ENCODE data around the gene SRF.

SRF gene

DNA sequence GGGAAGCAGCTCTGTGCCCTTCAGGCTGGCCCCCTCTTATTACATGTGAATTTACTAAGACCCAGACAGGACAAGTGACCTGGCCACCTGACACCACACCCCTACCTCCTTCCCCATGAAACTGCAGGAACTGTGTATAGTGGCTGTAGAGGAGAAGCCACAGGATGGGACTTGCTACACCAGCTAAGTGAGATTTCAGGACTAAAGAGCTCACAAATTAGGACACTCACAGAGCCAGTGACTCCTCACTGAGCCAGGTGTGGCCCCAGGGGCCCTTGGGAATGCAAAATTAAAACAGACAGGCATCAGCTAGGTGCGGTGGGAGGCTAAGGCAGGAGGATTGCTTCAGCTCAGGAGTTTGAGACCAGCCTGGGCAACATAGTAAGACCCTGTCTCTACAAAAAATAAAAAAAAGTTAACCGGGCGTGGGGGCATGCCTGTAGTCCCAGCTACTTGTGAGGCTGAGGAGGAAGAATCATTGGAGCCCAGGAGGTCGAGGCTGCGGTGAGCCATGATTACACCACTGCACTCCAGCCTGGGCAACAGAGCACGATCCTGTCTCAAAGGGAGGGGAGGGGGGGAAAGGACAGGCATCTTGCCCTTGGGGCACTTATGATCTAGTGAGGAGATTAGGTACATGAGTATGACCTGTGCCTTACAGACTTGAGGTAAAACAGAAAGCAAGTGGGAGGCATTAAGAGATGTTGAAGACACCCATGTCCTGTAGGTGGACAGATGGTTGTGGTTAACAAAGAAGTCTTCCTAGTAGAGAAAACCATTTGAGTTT lies 23.2 kb upstream of the SRF start:
- no peak for DNase-seq

DNA sequence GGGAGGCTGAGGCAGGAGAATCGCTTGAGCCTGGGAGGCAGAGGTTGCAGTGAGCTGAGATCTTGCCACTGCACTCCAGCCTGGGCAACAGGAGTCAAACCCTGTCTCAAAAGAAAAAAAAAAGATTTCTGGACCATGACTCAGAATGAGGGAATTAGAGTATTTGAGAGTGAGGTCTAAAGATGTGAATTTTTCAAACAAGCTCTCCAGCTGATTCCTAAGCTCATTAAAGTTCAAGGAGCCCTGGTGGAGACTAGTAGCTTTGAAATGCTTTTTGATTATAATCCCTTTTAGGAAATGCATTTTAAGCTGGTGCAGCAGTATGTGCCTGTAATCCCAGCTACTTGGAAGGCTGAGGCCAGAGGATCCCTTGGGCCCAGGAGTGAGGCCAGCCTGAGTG lies 21.8 kb upstream of the SRF start:
- peak; percentile 26 for DNase-seq

DNA sequence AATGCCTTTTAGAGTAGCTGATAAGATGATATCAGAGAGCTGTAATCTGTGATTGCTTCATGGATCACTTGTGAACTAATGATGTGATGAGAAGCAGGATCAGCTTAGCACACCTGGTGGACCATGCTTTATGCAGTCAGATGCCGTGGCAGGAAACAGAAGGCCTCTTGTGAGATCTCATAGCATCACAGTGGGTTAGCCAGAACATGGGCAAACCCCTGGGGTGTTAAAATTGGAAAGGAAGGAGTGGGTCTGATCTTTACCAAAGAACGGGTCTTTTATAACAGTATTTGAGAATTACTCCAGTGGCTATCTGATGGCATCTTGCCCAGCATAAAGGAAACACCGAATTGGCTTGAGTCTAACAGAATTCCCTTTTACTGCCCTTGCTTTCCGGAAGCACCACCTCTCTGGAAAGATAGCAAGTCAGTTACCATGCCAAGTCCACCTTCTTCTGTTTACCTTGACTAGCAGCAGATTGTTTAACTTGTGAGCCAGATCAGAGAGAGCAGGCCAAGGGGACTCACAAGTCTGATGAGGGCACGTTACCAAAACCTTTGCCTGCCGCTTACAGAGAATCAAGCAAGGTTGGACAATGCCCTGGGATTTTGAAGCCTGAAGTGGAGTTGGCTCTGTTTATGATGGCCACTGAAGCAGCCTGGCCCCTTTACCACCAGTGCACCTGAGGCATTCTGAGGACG lies 20.9 kb upstream of the SRF start:
- no peak for DNase-seq

DNA sequence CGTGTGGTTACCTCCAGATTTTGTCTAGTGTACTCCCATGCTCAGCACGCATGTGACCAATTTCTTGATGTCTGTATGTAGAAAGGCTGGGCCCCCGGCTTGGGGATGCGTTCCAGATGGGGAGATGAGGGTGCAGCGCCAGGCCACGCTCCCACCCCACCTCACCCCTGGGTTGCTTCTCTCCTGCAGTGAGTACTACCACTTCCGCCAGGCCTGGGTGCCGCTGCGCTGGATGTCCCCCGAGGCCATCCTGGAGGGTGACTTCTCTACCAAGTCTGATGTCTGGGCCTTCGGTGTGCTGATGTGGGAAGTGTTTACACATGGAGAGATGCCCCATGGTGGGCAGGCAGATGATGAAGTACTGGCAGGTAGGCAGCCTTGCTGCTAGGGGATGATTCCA lies 11.5 kb upstream of the SRF start:
- DNase-seq = no peak

DNA sequence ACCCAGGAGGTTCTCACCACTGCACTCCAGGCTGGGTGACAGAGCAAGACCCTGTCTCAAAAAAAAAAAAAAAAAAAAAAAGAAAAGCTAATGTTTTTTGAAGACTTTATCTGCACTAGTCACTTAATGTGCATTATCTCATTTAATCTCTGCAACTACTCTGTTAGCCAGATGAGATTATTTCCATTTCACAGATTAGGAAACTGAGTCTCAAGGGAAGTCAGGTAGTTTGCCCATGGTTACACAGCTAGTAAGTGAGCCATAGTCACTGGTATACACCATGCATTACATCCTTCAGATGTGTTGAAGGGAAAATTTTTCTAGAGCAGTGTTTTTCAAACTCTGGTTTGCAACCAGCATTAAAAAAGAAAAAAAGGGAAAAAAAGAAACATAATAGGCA lies 7.2 kb upstream of the SRF start:
- no peak for DNase-seq

DNA sequence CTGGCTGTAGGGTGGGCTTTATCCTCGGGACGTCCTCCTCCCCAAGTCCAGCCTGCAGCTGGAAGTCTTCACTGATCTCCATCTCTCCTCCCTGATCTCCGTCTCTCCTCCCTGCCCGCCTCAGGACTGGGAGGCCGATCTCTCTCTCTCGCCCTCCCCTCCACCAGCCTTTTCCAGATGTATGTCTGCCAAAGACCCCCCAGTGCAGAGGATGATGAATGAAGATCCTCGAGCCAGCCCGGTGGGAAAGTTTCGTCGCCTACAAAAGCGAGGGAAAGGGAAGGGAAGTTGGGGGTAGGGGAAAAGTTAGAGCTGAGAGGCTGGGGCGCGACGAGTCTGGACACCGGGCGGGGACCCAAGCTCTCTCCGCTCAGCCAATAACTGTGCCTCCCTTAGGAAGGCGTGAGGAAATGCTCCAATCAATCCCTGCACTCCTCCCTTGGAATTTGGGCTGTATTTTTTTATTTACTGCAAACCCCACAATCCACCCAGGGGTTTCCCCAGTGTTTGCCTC lies 595 bp upstream of the SRF start:
- DNase-seq = peak; percentile 87

DNA sequence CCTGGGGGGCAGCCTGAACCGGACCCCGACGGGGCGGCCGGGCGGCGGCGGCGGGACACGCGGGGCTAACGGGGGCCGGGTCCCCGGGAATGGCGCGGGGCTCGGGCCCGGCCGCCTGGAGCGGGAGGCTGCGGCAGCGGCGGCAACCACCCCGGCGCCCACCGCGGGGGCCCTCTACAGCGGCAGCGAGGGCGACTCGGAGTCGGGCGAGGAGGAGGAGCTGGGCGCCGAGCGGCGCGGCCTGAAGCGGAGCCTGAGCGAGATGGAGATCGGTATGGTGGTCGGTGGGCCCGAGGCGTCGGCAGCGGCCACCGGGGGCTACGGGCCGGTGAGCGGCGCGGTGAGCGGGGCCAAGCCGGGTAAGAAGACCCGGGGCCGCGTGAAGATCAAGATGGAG lies 636 bp downstream of the SRF start:
- no peak for DNase-seq

DNA sequence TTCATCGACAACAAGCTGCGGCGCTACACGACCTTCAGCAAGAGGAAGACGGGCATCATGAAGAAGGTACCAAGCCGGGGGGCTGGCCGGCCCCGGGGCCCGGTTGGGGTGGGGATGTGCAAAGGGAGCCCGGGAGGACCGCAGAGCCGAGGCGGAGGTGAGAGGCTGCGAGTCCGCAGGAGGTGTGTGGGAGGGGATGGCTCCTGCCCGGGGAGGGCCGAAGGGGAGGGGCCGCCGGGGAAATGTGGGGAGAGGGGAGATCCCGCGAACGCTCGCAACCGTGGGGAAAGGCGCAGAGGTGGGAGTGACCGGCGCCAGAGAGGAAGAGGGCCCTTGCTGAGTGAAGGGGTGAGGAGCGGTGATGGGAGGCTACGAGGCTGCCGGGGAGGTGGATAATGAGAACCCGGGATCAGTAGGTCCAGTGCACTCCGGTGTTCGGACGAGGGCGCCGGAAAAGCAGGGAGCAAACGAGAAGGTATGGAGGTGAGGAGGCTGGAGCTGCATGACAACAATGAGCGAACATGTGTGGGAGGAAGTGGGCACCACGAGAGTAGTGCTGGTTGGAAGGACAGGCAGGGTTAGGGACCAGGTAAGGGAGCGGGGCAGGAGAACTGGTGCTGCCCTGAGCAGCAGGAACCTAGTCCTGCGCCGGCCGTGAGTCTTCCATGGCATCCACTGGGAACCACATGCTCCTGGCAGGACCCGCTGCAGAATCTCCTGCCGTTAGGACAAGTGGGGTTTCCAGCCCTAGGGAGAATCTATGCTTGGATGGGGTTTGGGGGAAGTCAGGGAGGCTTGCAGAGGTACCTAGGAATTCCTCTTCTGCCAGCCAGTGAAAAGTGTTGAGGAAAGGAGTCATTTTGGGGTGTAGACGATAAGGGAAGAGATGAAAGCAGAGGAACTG lies 1.3 kb downstream of the SRF start:
- peak; percentile 34 for DNase-seq

DNA sequence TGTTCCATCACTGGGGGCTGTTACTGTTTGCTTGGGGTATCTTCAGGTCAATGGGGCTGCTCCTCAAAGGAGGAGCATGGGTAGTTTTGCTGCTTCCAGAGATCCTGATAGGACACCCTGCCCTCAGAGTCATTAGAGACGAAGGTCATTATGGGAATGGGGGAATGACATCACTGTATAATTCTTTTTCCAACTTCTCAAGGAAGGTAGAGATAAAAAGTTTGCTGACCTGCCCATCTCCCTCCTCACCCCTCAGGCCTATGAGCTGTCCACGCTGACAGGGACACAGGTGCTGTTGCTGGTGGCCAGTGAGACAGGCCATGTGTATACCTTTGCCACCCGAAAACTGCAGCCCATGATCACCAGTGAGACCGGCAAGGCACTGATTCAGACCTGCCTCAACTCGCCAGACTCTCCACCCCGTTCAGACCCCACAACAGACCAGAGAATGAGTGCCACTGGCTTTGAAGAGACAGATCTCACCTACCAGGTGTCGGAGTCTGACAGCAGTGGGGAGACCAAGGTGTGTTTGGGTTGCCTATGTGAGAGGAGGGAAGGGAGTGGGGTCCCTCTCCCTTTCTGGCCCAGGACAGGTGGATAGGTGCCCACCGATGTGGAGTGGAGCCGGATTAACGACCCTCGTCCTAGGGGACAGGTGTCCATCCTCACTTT lies 2.7 kb downstream of the SRF start:
- no peak for DNase-seq

DNA sequence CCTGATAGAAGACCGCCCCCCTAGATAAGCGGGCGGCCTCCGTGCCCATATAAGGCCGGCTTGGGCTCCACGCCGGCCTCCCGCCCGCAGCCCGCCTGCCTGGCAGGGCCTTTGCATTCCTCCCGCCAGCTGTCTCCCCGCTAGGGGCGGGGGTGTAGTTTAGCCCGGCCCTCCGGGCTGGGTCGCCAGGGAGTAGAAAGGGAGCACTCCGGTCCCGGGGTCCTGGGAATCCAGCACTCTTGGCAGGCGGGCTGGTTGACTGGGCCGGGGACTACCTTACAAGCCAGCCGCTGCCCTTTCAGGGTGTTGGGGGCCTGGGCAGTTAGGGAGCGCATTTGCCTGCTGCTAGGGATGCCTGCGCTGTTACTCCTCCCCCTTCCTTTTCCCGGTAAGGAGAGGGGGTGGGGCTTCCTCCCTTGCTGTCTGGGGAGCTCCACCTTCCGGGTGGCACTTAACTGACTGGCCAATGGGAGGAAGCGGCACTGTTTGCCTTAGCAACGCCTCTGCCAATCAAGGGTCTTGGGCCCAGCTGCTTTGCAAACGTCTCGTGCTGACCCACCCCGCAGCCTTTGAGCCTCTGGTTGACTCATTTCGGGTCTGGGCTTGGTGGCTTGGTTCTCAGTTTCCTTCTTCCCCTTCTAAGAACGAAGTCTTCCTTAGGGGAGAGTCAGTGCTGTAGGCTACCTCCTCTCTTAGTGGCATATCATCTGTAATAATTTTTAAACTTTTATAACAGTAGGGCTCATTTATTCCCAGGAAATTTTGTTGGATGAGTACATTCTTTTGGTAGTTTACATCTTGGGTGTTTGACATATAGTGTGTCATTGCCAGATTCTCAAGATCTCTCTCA lies 3.4 kb downstream of the SRF start:
- DNase-seq = peak; percentile 99

DNA sequence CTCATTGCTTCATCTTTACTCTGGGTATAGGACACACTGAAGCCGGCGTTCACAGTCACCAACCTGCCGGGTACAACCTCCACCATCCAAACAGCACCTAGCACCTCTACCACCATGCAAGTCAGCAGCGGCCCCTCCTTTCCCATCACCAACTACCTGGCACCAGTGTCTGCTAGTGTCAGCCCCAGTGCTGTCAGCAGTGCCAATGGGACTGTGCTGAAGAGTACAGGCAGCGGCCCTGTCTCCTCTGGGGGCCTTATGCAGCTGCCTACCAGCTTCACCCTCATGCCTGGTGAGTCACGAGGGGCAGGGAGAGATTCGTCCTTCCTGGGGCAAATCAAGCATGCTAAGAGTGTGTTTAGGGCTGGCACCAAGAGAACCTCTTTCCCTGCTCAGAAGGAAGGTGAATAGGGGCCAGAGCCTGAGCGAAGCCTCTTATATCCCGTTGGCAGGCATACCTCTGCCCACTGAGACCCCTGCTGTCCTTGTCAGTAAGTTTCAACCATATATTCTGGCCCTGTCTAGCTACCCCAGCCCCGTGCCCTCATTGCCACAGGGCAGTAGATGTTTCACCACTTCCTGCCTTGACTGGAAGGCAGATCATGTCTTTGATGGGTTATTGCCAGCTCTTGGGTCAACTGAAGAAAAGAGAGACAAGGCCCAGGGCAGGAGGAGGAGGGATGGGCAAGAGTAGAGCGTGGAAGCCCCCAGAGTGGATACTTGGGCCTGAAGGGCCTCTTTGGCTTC lies 4.8 kb downstream of the SRF start:
- no peak for DNase-seq

DNA sequence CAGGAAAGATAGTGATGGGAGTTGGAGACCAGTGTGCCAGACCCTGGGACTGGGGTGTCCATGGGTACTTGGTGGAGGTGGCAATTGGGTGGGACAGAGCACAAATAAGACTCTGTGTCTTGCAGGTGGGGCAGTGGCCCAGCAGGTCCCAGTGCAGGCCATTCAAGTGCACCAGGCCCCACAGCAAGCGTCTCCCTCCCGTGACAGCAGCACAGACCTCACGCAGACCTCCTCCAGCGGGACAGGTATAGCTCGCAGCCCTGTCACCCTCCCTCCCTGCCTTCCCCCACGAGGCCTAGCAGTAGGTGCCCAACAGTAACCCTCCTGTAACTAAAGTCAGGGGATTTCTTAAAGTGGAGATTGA lies 5.3 kb downstream of the SRF start:
- DNase-seq = no peak

DNA sequence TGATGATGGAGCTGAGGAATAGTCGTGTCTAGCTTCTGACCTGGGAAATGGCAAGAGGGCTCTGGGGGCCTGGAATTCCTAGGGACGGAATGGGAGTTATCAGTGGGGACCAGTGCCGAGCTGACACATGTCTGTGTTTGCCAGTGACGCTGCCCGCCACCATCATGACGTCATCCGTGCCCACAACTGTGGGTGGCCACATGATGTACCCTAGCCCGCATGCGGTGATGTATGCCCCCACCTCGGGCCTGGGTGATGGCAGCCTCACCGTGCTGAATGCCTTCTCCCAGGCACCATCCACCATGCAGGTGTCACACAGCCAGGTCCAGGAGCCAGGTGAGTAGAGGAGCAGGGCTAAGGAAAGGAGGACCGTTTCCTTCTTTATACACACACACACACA lies 7.1 kb downstream of the SRF start:
- no peak for DNase-seq

DNA sequence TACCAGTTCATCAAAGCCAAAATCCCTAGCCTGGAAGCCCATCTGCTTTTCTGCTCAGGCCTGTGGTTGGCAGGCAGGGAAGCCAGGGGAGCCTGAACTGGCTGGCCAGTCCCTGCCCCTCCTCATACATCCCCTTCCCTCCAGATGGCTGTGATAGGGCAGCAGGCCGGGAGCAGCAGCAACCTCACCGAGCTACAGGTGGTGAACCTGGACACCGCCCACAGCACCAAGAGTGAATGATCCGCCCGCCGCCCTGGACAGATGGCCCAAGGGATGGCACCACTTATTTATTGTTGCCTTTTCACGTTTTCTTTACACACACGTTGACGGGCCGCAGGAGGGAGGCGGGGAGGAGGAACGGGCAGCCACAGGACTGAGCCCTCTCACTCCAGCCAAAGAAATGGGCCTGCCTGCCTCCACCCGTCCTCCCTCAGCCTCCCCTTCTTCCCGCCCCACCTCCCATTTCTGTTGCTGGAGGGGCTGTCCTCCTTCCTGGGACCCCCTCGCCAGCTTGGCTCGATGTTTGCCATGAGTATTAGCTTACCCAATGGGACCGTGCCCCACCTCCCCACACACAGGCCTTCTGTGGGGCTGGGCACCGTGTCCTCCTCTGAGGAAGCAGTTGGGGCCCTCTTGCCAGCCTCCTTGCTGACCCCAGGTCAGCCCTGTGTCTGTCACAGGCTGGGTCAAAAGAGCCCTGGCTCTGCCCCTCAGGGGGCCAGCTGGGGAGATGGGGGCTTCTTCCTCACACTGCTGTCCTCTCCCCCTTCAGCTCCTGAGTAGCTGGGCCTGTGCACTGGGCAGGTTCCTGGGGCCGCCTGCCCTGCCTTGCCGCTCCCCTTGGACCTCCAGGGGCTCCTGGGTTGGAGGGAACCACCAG lies 8.1 kb downstream of the SRF start:
- DNase-seq = no peak

DNA sequence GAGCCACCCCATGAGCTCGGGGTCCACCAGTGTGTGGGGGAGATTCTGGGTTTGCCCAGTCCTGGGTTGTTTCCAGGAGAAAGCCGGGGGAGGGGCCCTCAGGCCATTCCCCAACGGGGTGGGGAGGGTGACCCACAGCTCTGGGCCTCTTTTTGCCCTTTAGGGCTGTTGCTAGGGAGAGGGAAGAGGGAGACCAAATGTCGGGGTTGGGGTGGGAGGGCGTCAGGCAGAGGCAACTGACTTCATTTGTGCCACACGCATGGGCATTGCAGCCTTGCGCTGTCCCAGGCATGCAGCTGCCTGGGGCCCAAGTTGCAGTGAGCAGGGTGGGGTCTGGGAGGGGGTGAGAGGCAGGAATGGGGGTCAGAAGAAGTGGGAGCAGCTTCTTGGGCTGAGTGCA lies 9.0 kb downstream of the SRF start:
- no peak for DNase-seq

DNA sequence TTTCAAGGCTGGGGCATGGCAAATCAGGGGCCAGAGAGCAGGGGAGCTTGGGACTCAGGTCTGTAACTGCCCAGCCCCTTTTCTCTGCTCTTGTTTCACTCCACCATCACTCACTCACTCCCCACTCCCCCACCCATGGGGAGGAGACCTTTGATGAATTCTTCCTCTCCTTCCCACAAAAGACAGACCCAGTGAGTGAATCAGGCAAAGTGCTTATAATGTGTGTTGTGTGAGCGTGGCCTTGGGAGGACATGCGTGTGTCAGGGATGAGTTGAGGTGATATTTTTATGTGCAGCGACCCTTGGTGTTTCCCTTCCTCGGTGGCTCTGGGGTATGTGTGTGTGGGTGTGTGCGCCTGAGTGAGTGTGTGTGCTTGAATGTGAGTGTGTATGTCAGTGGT lies 9.9 kb downstream of the SRF start:
- no peak for DNase-seq

DNA sequence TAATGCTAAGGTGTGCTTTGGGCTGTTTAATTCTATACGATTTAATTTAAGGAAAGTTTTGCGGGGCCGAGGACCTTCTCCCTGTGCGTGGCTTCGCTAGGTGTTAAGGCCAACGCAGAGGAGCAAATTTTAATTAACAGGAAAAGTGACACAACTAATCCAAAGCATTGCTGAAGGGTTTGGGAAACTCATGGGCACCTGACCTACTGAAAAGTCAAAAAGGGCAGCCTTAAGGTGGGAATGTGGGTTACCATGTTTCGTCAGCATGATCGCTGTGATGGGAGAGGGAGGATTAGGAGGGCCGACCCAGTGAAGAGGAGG lies 10.5 kb downstream of the SRF start:
- peak; percentile 20 for DNase-seq

DNA sequence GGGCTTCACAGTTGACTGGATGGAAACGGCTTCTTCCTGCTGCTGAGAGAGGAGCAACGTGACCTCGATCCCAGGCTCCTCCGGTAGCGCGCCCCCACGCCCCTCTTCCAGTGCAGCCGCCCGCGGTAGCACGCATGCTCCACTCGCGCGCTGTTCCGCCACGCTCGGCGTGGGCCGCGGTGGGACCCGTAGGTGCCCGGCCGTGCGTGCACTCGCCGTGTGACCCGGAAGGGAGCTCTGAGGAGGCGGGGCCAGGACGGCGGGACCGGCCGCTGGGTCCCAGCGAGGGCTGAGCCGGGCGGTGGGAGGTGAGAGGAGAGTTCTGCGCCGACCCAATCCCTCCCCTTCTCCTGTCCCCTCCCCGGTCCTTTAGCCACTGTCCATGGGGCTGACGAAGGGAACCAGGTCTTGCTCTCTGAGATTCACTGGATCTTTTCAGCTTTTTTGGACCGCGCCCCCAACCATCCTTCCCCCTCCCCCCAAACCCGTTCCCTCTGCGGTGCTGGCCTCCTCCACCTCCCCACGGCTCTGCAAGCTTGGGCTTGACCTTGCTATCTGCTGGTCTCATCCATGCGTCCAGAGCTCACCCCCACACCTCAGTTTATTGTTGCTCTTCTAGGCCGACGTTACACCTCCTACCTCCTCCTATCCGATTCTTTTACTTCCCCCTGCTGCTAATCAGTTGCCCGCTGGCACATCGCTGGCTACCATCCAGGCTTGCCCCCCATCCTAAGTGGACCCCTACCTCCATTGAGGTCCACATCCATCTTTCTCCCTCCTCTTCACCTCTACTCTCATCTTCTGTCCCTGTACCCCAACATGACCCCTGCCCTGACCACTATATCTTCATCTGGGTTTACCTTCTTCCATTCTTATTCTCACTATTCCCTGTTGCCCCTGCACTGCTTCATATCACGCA lies 11.1 kb downstream of the SRF start, which contains the start of gene CUL9:
TSS of gene CUL9 (plus strand) at position 255 of the 919 bp plus-strand sequence. CDS start 2,115 bp downstream, outside the sequence.
- DNase-seq = peak; percentile 67

DNA sequence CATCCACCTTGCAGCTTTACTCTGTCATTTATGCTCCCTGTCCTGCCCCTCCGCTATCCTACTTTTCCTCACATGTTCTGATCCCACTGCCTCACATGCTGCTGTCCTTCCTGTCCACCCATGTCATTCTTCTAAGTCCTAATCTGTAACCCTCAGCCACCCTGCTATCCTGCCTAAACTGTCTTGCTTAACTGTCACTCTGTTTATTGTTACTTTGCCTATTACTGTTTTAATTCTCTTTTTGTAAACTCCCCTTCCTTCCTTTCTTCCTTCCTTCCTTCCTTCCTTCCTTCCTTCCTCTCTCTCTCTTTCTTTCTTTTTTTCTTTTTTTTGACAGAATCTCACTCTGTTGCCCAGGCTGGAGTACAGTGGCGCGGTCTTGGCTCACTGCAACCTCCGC lies 12.4 kb downstream of the SRF start:
- no peak for DNase-seq

All from HCEC 1CT (cell line).